ENCODE results near the gene UMODL1.

Gene UMODL1

DNA sequence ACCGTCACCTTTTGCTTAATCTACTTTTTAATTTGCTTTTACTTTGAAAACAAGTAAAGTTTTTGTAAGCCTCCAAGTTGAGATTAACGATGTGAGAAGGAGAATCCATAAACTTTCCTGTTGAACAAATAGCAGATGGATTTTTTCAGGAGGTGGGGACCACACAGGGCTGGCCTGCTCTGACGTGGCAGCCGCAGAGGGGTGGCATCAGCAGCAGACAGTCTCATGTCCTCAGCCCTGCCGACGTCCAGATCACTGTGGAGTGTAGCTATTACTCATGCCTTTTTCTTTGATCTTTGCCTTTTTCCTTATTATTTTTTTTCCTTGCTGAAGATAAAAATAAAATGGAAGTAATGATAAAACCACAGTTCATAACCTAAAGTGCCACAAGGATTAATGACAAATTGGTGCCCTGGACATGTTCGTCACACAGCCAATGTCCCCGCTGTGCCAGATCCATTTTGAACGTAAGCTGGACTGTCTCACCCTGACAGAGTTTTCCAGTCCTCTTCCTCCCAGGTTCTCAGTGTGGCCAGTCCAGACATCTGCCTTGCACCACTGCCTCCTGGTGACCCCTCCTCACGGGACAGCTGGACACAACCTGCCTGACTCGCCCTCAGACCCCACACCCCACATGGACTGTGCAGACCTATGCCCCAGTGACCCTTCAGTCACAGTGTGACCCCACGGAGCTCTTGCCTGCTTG lies 45.6 kb upstream of the UMODL1 start:
- Histone ChIP-seq H3K4me1 (no peaks in the 10 kb centered on the region), H3K9me3 (ENCODE audit: control insufficient read depth, low read length) (no peaks in the 10 kb centered on the region), H3K4me3 (ENCODE audit: low read depth, low read length) (no peak overlapping the region), H3K9ac (no peak overlapping the region), H3K4me2 (ENCODE audit: low read length) (no peak overlapping the region), H2AFZ (no peak overlapping the region), H3K36me3 (ENCODE audit: control insufficient read depth, insufficient read depth, low read length) (no peaks in the 10 kb centered on the region), H3K27me3 (ENCODE audit: control insufficient read depth, insufficient read depth, low read length) (no peaks in the 10 kb centered on the region), H3K27ac (no peak overlapping the region), H3K79me2 (no peaks in the 10 kb centered on the region)
- TF ChIP-seq, protein P1, sequence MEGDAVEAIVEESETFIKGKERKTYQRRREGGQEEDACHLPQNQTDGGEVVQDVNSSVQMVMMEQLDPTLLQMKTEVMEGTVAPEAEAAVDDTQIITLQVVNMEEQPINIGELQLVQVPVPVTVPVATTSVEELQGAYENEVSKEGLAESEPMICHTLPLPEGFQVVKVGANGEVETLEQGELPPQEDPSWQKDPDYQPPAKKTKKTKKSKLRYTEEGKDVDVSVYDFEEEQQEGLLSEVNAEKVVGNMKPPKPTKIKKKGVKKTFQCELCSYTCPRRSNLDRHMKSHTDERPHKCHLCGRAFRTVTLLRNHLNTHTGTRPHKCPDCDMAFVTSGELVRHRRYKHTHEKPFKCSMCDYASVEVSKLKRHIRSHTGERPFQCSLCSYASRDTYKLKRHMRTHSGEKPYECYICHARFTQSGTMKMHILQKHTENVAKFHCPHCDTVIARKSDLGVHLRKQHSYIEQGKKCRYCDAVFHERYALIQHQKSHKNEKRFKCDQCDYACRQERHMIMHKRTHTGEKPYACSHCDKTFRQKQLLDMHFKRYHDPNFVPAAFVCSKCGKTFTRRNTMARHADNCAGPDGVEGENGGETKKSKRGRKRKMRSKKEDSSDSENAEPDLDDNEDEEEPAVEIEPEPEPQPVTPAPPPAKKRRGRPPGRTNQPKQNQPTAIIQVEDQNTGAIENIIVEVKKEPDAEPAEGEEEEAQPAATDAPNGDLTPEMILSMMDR (IDR thresholded peaks at IDR 0.05): no peak

DNA sequence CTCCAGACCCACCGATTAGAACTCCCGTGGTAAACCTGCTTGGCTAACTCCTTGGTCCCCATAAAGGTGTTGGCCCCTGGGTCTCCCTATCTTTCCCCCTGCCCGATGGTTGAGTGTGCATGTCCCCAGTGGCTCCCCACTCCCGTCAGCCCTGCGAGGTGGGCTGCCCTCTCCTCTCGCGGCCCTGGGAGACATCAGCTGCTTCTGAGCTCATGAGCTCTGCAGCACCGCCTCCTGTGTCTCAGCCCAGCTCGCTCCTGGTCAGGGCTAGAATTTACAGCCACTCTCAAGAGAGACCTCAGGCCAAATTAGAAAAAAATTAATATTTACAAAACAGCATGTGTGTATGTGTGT lies 45.1 kb upstream of the UMODL1 start:
- H3K4me1 ChIP-seq: no peaks in the 10 kb centered on the region
- H3K36me3 ChIP-seq (ENCODE audit: control insufficient read depth, insufficient read depth, low read length): no peaks in the 10 kb centered on the region
- H2AFZ ChIP-seq: no peak overlapping the region
- no peak overlapping the region for H3K9ac ChIP-seq
- no peaks in the 10 kb centered on the region for H3K27me3 ChIP-seq (ENCODE audit: control insufficient read depth, insufficient read depth, low read length)
- no peaks in the 10 kb centered on the region for H3K79me2 ChIP-seq
- H3K27ac ChIP-seq: no peak overlapping the region
- no peak overlapping the region for H3K4me2 ChIP-seq (ENCODE audit: low read length)
- TF ChIP-seq, protein P1 (IDR thresholded peaks at IDR 0.05): no peak
- no peaks in the 10 kb centered on the region for H3K9me3 ChIP-seq (ENCODE audit: control insufficient read depth, low read length)
- no peak overlapping the region for H3K4me3 ChIP-seq (ENCODE audit: low read depth, low read length)

DNA sequence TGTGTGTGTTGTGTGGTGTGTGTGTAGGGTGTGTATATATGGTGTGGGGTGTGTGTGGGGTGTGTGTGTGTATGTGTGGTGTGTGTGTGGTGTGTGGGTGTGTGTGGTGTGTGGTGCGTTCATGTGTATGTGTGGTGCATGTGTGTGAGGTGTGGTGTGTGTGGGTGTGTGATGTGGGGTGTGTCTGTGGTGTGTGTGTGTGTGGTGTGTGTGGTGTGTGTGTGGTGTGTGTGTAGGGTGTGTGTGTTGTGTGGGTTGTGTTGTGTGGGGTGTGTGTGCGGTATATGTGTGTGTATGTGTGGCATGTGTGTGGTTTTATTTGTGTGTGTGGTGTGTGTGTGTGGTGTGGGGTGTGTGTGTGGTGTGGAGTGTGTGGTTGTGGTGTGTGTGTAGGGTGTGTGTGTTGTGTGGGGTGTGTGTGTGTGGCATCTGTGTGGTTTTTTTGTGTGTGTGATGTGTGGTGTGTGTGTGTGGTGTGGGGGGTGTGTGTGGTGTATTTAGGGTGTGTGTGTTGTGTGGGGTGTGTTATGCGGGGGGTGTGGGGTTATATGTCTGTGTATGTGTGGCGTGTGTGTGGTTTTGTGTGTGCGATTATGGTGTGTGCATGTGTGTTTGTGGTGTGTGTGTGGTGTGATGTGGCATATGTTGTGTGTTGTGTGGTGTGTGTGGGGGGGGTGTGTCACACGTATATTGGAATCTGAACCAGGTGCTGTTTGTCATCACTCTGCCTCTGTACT lies 43.9 kb upstream of the UMODL1 start:
- H3K4me1 ChIP-seq: no peaks in the 10 kb centered on the region
- no peak overlapping the region for H3K4me3 ChIP-seq (ENCODE audit: low read depth, low read length)
- TF ChIP-seq, protein P1 (IDR thresholded peaks at IDR 0.05): no peak
- H3K27ac ChIP-seq: no peak overlapping the region
- no peak overlapping the region for H2AFZ ChIP-seq
- no peak overlapping the region for H3K9ac ChIP-seq
- no peaks in the 10 kb centered on the region for H3K36me3 ChIP-seq (ENCODE audit: control insufficient read depth, insufficient read depth, low read length)
- no peak overlapping the region for H3K4me2 ChIP-seq (ENCODE audit: low read length)
- no peaks in the 10 kb centered on the region for H3K9me3 ChIP-seq (ENCODE audit: control insufficient read depth, low read length)
- no peaks in the 10 kb centered on the region for H3K27me3 ChIP-seq (ENCODE audit: control insufficient read depth, insufficient read depth, low read length)
- no peaks in the 10 kb centered on the region for H3K79me2 ChIP-seq

DNA sequence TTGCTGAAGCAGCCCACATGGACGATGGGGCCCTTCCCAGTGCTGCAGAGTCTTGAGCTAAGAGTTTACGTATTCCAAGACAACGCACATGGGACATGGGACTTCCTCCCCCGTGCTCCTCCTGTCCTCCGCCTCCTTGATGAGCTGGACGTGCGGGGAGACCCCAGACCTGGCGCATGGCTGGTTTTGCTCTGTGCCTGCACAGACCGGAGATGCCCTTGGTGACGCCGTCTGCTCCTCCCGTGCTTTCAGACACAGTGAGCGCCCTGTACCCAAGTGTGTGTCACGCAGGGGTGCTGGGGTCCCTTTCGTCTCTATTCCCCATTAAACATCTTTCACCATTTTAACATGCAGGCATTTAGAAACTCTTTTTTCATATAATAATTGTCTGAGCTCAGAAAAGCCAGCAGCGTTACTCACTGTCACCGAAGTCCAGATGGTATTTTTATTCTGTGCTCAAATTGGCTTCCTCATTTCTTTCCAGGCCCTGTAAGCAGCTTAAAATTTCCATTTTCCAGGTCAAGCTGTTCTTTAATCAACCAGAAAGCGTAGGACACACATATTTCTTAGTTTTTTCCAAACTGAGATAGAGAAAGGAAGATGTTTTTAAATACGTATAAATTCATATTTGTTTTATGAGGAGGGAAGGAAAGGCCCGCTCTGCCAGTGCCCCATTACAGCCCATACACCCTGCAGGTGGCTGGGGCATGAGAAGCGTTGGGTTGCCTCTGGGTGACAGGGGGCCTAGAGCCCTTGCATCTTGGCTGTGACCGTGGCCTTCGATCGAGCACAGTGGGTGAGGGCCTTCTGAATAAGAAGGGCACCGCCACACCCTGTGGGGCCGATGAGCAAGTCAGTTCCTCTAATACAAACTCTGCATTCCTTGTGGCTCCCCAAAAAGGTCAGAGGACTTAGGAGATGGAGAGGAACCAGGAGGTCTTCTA lies 43.0 kb upstream of the UMODL1 start:
- Histone ChIP-seq H2AFZ (no peak overlapping the region), H3K79me2 (no peaks in the 10 kb centered on the region), H3K4me3 (ENCODE audit: low read depth, low read length) (no peak overlapping the region), H3K4me2 (ENCODE audit: low read length) (no peak overlapping the region), H3K9me3 (ENCODE audit: control insufficient read depth, low read length) (no peaks in the 10 kb centered on the region), H3K27me3 (ENCODE audit: control insufficient read depth, insufficient read depth, low read length) (no peaks in the 10 kb centered on the region), H3K9ac (no peak overlapping the region), H3K4me1 (no peaks in the 10 kb centered on the region), H3K27ac (no peak overlapping the region), H3K36me3 (ENCODE audit: control insufficient read depth, insufficient read depth, low read length) (no peaks in the 10 kb centered on the region)
- TF ChIP-seq, protein P1 (IDR thresholded peaks at IDR 0.05): no peak

All from parathyroid adenoma (tissue), 2 donors.